GM12878 (cell line): Measurements from ENCODE around the gene LY6G5C. TPM values are rescaled to one million over a fixed set of nuclear protein-coding genes. Genes with fewer than 3 reads are reported as not detected.

Experiments used
- ATAC-seq: fragments of 200-7000 bp; cut with Tn5 transposase; 3 replicates; pipeline ENCODE4 v1.9.1; 2020; ENCODE audit warnings: mild to moderate bottlenecking, moderate library complexity
- BruUV-seq: library from RNA; stranded (reverse); fragments of 400-500 nt; replicated peaks from 2 replicates; lab custom pipeline; 2021; lab: Mats Ljungman, UMichigan
- CTCF ChIA-PET: fragments of 300-600 bp; sonication (Branson Sonifier 250); formaldehyde crosslinking; extraction: SDS; loops from one replicate; lab custom pipeline; 2021; ENCODE audit warnings: inconsistent platforms; lab: Yijun Ruan, JAX
- POLR2A ChIA-PET: fragments of 350-600 bp; formaldehyde crosslinking; extraction: SDS; loops from one replicate; lab custom pipeline; 2021; ENCODE audit warnings: inconsistent platforms; lab: Charles Lee
- RAD21 ChIA-PET: fragments of 300-600 bp; sonication (Branson Sonifier 250); formaldehyde crosslinking; loops from one replicate; lab custom pipeline; 2023; ENCODE audit warnings: antibody characterized with exemption; ENCODE audit not compliant: unreplicated experiment; lab: Charles Lee
- SMC1A ChIA-PET: fragments of 300-600 bp; sonication (Branson Sonifier 250); formaldehyde crosslinking; loops from one replicate; lab custom pipeline; 2023; ENCODE audit not compliant: unreplicated experiment, uncharacterized antibody; lab: Charles Lee
- DNase-seq: peaks from one replicate; pipeline ENCODE4 v3.0.0-alpha.2; 2011; ENCODE audit warnings: low read depth, low spot score
- FAIRE-seq: peaks from 3 replicates; lab custom pipeline; 2011; peaks lifted over from hg19 to GRCh38; lab: Jason Lieb, UNC
- H2AFZ ChIP-seq: 2 replicates; pipeline ENCODE4 v1.6.0; 2011; ENCODE audit warnings: low read depth, low read length, control low read depth; ENCODE audit not compliant: control insufficient read depth
- H3K27ac ChIP-seq: 2 replicates; pipeline ENCODE4 v1.5.1; 2011; ENCODE audit warnings: control low read depth; ENCODE audit not compliant: control insufficient read depth, insufficient read depth
- H3K27me3 ChIP-seq, 2 experiments: replicated peaks in 1 of 2; 2 replicates each; pipeline versions ENCODE4 v1.6.0 to v1.6.1; 2011; ENCODE audit warnings: low read length in 1 of 2; ENCODE audit not compliant: control insufficient read depth in 2 of 2, insufficient read depth in 2 of 2
- H3K36me3 ChIP-seq, 2 experiments: 2 replicates each; pipeline ENCODE4 v1.5.1; 2011; ENCODE audit warnings: low read length in 1 of 2; ENCODE audit not compliant: control insufficient read depth in 2 of 2, insufficient read depth in 2 of 2
- H3K4me1 ChIP-seq: 2 replicates; pipeline ENCODE4 v1.6.1; 2011; ENCODE audit warnings: mild to moderate bottlenecking, low read length, moderate library complexity, mixed read lengths; ENCODE audit not compliant: control insufficient read depth, insufficient read depth
- H3K4me2 ChIP-seq: 2 replicates; pipeline ENCODE4 v1.6.0; 2011; ENCODE audit warnings: control low read depth; ENCODE audit not compliant: control insufficient read depth, insufficient read depth
- H3K4me3 ChIP-seq: fragments of 200-600 bp; sonication (generic); 2 replicates; pipeline ENCODE4 v1.5.1; 2016
- H3K79me2 ChIP-seq: 2 replicates; pipeline ENCODE4 v1.6.0; 2011; ENCODE audit warnings: low read length; ENCODE audit not compliant: control insufficient read depth, insufficient read depth
- H3K9ac ChIP-seq: 2 replicates; pipeline ENCODE4 v1.8.0; 2011; ENCODE audit warnings: low read length, control low read depth, mixed read lengths; ENCODE audit not compliant: control insufficient read depth, insufficient read depth
- H3K9me3 ChIP-seq: replicated peaks from 3 replicates; pipeline ENCODE4 v1.5.1; 2011; ENCODE audit warnings: mild to moderate bottlenecking, low read length; ENCODE audit not compliant: control insufficient read depth, insufficient read depth
- H4K20me1 ChIP-seq: 2 replicates; pipeline ENCODE4 v1.6.0; 2011; ENCODE audit not compliant: control insufficient read depth, insufficient read depth
- POLR2AphosphoS5 ChIP-seq: IDR thresholded peaks from 2 replicates; pipeline ENCODE4 v1.6.1; 2011; ENCODE audit warnings: mild to moderate bottlenecking, low read length, inconsistent platforms
- RELA ChIP-seq: fragments of 450-650 bp; IDR thresholded peaks from 2 replicates; pipeline ENCODE4 v1.8.0; 2014; ENCODE audit warnings: borderline replicate concordance; ENCODE audit not compliant: partially characterized antibody
- SIN3A ChIP-seq: IDR thresholded peaks from 2 replicates; pipeline ENCODE4 v1.6.1; 2012; ENCODE audit warnings: low read depth, low read length, improper control_type of control experiment
- SUZ12 ChIP-seq: fragments of 200-600 bp; sonication (generic); IDR thresholded peaks from one replicate; pipeline ENCODE4 v1.6.1; 2018; ENCODE audit warnings: antibody characterized with exemption, mild to moderate bottlenecking; ENCODE audit not compliant: unreplicated experiment
- WGBS: methylation state at CpG from one replicate; pipeline ENCODE4 v1.1.6; 2016; ENCODE audit warnings: low lambda C conversion rate; ENCODE audit not compliant: insufficient replicate concordance, insufficient coverage; ENCODE audit errors: missing lambda C conversion rate; 5-methylcytosine and 5-hydroxymethylcytosine counted together
- in situ Hi-C: fragments of 300-500 bp; cut with MboI; formaldehyde crosslinking; loops from 9 replicates; pipeline ENCODE4 v1.14.3; 2018; ENCODE audit warnings: mixed read lengths
- intact Hi-C: fragments of 100-400 bp; cut with micrococcal nuclease; formaldehyde crosslinking; loops from one replicate; pipeline ENCODE4 v1.14.2; 2022; ENCODE audit not compliant: unreplicated experiment
- polyA plus RNA-seq, 11 experiments: library from polyadenylated mRNA; depleted of rRNA in 4 of 11; unstranded in 6 of 11; stranded (reverse) in 5 of 11; fragments of >200 nt; fragmentation: Nextera tagmentation in 4 of 11; fragmentation: Illumina TruSeq in 1 of 11; extraction: Ambion mirVana in 4 of 11; extraction: Trizol in 1 of 11; gene quantifications; 1 replicate in 1 of 11; 2 replicates in 10 of 11; pipeline versions ENCODE4 v1.2.1 to v1.2.3, GENCODE V29; 2011 to 2016; ENCODE audit warnings: inconsistent platforms in 2 of 11, missing spikeins in 2 of 11, low read depth in 1 of 11
- total RNA-seq, 4 experiments: library from RNA; depleted of rRNA in 3 of 4; stranded (reverse); fragments of >200 nt in 3 of 4; fragmentation: Illumina TruSeq in 1 of 4; extraction: Trizol in 1 of 4; gene quantifications; 2 replicates each; pipeline versions ENCODE4 v1.2.1 to v1.2.3, GENCODE V29; 2013 to 2021
- TF ChIP-seq, protein P1 (sequence below): IDR thresholded peaks from 2 replicates; pipeline ENCODE4 v1.6.1; 2012; ENCODE audit warnings: low read depth, low read length, improper control_type of control experiment
- TF ChIP-seq, protein P2 (sequence below): fragments of 450-650 bp; IDR thresholded peaks from 2 replicates; pipeline ENCODE4 v1.6.1; 2016; ENCODE audit warnings: mild to moderate bottlenecking

The LY6G5C gene
- total and polyA plus RNA-seq, 10 of the 15 experiments (the other 5 are each of a cell fraction or from before 2014, with no cell fraction given): 0.76 to 6.1 (median 1.7) TPM

DNA sequence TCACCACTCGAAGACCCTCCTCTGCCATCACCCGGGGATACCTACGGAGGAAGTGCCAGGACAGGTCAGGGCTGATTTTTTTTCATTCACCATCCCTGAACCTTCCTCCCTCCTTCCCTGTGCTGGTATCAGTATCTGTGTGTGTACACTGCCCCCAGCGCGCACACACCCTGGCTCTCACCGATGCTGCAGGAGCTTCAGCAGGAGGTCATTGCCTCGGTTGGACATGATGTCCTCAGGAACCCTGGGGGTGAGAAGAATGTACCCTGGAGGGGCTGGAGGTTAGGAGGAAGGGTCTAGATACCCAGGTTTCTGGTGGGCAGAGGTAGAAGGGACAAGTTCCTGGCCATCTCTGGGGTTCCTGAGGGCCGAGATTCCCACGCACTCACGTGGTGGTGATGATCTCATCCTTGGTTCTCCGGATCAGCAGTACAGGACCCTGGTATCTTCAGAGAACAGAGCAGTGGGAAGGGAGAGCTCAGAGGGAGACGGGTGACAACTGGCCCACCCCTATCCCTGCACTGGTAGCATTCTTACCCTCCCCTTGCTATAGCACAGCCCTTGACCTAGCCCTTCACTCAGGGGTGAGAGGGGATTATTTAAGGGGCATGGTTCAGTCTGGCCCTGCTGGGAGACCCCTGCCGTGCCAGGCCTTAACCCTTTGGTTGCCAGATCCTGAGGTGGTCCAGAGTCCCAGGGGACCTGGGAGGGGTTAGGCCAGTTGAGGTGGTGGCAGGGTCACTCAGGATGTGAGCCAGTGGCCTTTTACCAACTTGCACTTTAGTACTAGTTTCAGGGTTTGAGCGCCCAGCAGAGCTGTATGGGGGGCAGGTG, 7.2 kb upstream of the LY6G5C start:
- no peaks in the 10 kb centered on the region for H3K4me1 ChIP-seq
- H3K9ac ChIP-seq: no peak overlapping the region
- no TSS peak for BruUV-seq
- no peak overlapping the region for H3K4me2 ChIP-seq
- H2AFZ ChIP-seq: no peak overlapping the region
- intact Hi-C loops: no loop called here
- POLR2A ChIA-PET: no interaction called here
- FAIRE-seq (no peak), ATAC-seq (no peak)
- no peaks in the 10 kb centered on the region for H3K9me3 ChIP-seq
- SMC1A ChIA-PET: interaction anchor here (0.6 kb wide), 1 partner anchor 42 kb away, joined by 3 read pairs; no protein-coding TSS in a partner anchor
- no peaks in the 10 kb centered on the region for H3K27me3 ChIP-seq
- no peaks in the 10 kb centered on the region for H4K20me1 ChIP-seq
- H3K36me3 ChIP-seq: peaks cover 7 to 35% of the 10 kb centered on the region in 2 experiments; a peak in 3 of 4 replicates
- CTCF ChIA-PET: interaction anchor here (1.1 kb wide), 1 partner anchor 190 kb away, joined by 3 read pairs; no protein-coding TSS in a partner anchor
- no peak overlapping the region for H3K4me3 ChIP-seq
- H3K79me2 ChIP-seq: no peaks in the 10 kb centered on the region
- TF ChIP-seq, protein P1, sequence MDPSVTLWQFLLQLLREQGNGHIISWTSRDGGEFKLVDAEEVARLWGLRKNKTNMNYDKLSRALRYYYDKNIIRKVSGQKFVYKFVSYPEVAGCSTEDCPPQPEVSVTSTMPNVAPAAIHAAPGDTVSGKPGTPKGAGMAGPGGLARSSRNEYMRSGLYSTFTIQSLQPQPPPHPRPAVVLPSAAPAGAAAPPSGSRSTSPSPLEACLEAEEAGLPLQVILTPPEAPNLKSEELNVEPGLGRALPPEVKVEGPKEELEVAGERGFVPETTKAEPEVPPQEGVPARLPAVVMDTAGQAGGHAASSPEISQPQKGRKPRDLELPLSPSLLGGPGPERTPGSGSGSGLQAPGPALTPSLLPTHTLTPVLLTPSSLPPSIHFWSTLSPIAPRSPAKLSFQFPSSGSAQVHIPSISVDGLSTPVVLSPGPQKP: no peak
- TF ChIP-seq RELA: no peak
- TF ChIP-seq, all 136 proteins: peak for 0
- no peak overlapping the region for H3K27ac ChIP-seq
- WGBS: 84% methylated on average over 14 of the region's 14 CpGs
- no peak for DNase-seq
- in situ Hi-C loops: no loop called here
- RAD21 ChIA-PET: no interaction called here

DNA sequence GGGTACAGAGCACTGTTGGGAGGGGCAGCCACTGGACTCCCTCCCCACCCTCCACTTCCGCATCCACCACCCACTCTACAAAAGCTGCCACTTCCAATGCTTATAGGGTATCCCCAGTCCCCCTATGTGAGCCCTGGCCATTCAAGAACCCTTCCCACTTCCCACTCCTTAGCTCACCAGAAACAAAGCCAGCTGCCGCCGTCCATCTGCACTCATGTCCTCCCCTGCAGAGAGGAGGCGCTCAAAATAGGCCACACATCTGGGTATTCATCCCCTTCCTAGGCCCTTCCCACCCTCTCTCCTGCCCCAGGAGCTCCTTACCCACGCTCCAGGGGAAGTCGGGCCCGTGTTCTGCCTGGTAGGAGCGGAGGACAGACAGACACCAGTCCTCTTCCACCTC, 6.5 kb upstream of the LY6G5C start:
- ATAC-seq (no peak), DNase-seq (no peak), FAIRE-seq (no peak)
- H3K79me2 ChIP-seq: no peaks in the 10 kb centered on the region
- H3K9me3 ChIP-seq: no peaks in the 10 kb centered on the region
- no peaks in the 10 kb centered on the region for H4K20me1 ChIP-seq
- no peak overlapping the region for H2AFZ ChIP-seq
- H3K36me3 ChIP-seq: peaks cover 7 to 31% of the 10 kb centered on the region in 2 experiments; a peak in 3 of 4 replicates
- TF ChIP-seq SIN3A (no peak), POLR2AphosphoS5 (peak; percentile 27; the same call in 1 of the 2 replicates), SUZ12 (no peak)
- TF ChIP-seq, protein P2, sequence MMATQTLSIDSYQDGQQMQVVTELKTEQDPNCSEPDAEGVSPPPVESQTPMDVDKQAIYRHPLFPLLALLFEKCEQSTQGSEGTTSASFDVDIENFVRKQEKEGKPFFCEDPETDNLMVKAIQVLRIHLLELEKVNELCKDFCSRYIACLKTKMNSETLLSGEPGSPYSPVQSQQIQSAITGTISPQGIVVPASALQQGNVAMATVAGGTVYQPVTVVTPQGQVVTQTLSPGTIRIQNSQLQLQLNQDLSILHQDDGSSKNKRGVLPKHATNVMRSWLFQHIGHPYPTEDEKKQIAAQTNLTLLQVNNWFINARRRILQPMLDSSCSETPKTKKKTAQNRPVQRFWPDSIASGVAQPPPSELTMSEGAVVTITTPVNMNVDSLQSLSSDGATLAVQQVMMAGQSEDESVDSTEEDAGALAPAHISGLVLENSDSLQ: no peak
- no peak overlapping the region for H3K4me2 ChIP-seq
- WGBS: 85% methylated on average over 8 of the region's 8 CpGs
- intact Hi-C loops (no loop called here), in situ Hi-C loops (no loop called here)
- no peak overlapping the region for H3K4me3 ChIP-seq
- TSS peak; percentile 22 for BruUV-seq
- H3K9ac ChIP-seq: no peak overlapping the region
- no peak overlapping the region for H3K27ac ChIP-seq
- CTCF ChIA-PET: interaction anchor here (1.2 kb wide), 2 partner anchors 25 to 83 kb away, joined by 3 to 4 read pairs; no protein-coding TSS in a partner anchor
- no peaks in the 10 kb centered on the region for H3K27me3 ChIP-seq
- POLR2A ChIA-PET: no interaction called here
- H3K4me1 ChIP-seq: no peaks in the 10 kb centered on the region
- SMC1A ChIA-PET: no interaction called here
- RAD21 ChIA-PET: no interaction called here
